ENCODE data around the gene ATG12. TPM values are rescaled to one million over a fixed set of nuclear protein-coding genes. Genes with fewer than 3 reads are reported as not detected.

The ATG12 gene
- total RNA-seq, 1 donor: 80.0 TPM

DNA sequence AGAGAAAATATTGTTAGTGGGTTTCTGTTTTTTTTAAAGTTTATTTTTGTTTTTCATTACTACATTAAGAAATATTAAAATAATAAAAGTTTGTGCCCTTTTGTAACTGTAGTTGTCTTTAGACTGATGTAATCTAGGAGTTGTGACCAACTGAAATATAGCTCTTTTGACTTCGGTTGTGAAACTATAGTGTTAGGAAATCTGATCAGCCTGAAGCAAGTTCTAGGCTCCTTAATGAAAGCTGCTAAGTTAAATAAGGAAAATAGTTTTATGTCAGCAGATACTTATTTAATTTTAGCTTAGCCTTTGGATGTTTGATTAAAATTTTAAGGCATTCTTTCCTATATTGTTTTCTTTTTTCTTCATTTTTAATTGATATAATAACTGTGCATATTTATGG lies 14.6 kb upstream of the ATG12 start:
- H3K9me3 ChIP-seq (ENCODE audit: low read depth, low read length): no peaks in the 10 kb centered on the region
- H2AFZ ChIP-seq (ENCODE audit: low read length): no peak overlapping the region
- H3K4me2 ChIP-seq (ENCODE audit: insufficient read depth, low read length): no peak overlapping the region
- H3K4me1 ChIP-seq (ENCODE audit: insufficient read depth, low read length): peaks cover 20% of the 10 kb centered on the region
- H3K27me3 ChIP-seq (ENCODE audit: insufficient read depth, low read length): no peaks in the 10 kb centered on the region
- no peak overlapping the region for H3K27ac ChIP-seq (ENCODE audit: low read depth, low read length)
- no peaks in the 10 kb centered on the region for H3K36me3 ChIP-seq (ENCODE audit: insufficient read depth, low read length)
- TF ChIP-seq, protein P1, sequence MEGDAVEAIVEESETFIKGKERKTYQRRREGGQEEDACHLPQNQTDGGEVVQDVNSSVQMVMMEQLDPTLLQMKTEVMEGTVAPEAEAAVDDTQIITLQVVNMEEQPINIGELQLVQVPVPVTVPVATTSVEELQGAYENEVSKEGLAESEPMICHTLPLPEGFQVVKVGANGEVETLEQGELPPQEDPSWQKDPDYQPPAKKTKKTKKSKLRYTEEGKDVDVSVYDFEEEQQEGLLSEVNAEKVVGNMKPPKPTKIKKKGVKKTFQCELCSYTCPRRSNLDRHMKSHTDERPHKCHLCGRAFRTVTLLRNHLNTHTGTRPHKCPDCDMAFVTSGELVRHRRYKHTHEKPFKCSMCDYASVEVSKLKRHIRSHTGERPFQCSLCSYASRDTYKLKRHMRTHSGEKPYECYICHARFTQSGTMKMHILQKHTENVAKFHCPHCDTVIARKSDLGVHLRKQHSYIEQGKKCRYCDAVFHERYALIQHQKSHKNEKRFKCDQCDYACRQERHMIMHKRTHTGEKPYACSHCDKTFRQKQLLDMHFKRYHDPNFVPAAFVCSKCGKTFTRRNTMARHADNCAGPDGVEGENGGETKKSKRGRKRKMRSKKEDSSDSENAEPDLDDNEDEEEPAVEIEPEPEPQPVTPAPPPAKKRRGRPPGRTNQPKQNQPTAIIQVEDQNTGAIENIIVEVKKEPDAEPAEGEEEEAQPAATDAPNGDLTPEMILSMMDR (IDR thresholded peaks at IDR 0.05; ENCODE audit: extremely low read depth, low read depth, low read length): no peak
- peaks cover 46% of the 10 kb centered on the region for H4K20me1 ChIP-seq (ENCODE audit: insufficient read depth, low read length)
- no peak for DNase-seq (ENCODE audit: insufficient read length, low spot score, missing footprints)
- H3K4me3 ChIP-seq (ENCODE audit: insufficient read depth, low read length): no peak overlapping the region
- H3K79me2 ChIP-seq (ENCODE audit: insufficient read depth, low read length): peaks cover 93% of the 10 kb centered on the region

DNA sequence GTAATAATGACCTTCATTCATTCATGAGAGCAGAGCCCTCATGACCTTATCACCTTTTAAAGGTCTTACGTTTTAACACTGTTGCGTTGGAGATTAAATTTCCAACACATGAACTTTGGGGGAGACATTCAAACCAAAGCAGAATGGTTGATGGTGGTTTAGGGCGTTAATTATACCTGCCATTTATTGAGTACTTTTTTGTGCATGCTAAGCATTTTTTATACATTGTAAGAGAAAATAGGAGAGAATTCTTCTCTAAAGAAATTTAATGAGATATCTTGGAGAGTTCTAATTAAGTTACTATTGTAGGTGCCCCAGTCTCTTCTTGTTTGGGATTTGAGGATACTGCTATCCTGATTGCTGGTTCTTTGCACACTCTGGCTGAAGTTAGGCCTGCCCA lies 12.8 kb upstream of the ATG12 start:
- Histone ChIP-seq H3K27me3 (ENCODE audit: insufficient read depth, low read length) (no peaks in the 10 kb centered on the region), H3K4me1 (ENCODE audit: insufficient read depth, low read length) (peaks cover 15% of the 10 kb centered on the region), H3K4me2 (ENCODE audit: insufficient read depth, low read length) (no peak overlapping the region), H3K9me3 (ENCODE audit: low read depth, low read length) (no peaks in the 10 kb centered on the region), H4K20me1 (ENCODE audit: insufficient read depth, low read length) (peaks cover 48% of the 10 kb centered on the region), H3K4me3 (ENCODE audit: insufficient read depth, low read length) (no peak overlapping the region), H3K79me2 (ENCODE audit: insufficient read depth, low read length) (peaks cover 93% of the 10 kb centered on the region), H3K36me3 (ENCODE audit: insufficient read depth, low read length) (no peaks in the 10 kb centered on the region), H3K27ac (ENCODE audit: low read depth, low read length) (no peak overlapping the region), H2AFZ (ENCODE audit: low read length) (no peak overlapping the region)
- no peak for DNase-seq (ENCODE audit: insufficient read length, low spot score, missing footprints)
- TF ChIP-seq, protein P1 (IDR thresholded peaks at IDR 0.05; ENCODE audit: extremely low read depth, low read depth, low read length): no peak

DNA sequence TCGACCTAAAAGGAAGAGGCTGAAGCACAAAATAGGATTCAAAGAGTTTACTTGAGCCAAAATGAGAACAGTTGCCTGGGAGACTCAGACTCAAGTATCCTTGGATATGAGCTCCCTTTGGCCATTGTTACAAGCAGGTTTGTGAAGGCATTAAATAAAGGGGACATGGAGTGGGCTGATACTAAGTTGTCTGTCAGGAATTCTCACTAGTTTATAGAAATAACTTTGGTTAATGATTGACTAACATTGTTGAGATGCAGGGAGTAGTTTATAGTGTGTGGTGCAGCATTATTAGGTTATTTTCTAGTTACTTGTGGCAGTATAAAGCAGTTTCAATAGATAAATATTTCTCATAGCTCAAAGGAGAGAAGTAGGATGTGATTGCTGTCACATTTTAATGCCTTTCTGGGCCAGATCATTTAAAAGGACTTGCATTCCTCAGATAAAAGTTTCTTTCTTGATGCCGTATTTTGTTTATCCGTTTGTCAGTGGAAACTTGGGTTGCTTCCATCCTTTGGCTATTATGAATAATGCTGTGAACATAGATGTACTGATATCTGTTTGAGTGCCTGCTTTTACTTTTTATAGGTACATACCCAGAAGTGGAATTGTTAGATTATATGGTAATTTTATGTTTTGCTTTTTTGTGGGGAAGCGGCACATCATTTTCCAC lies 9.5 kb upstream of the ATG12 start:
- Histone ChIP-seq H4K20me1 (ENCODE audit: insufficient read depth, low read length) (peaks cover 32% of the 10 kb centered on the region), H3K36me3 (ENCODE audit: insufficient read depth, low read length) (no peaks in the 10 kb centered on the region), H3K27ac (ENCODE audit: low read depth, low read length) (no peak overlapping the region), H2AFZ (ENCODE audit: low read length) (no peak overlapping the region), H3K4me2 (ENCODE audit: insufficient read depth, low read length) (no peak overlapping the region), H3K9me3 (ENCODE audit: low read depth, low read length) (no peaks in the 10 kb centered on the region), H3K4me1 (ENCODE audit: insufficient read depth, low read length) (no peaks in the 10 kb centered on the region), H3K4me3 (ENCODE audit: insufficient read depth, low read length) (no peak overlapping the region), H3K79me2 (ENCODE audit: insufficient read depth, low read length) (peaks cover 95% of the 10 kb centered on the region), H3K27me3 (ENCODE audit: insufficient read depth, low read length) (no peaks in the 10 kb centered on the region)
- TF ChIP-seq, protein P1 (IDR thresholded peaks at IDR 0.05; ENCODE audit: extremely low read depth, low read depth, low read length): no peak
- no peak for DNase-seq (ENCODE audit: insufficient read length, low spot score, missing footprints)

DNA sequence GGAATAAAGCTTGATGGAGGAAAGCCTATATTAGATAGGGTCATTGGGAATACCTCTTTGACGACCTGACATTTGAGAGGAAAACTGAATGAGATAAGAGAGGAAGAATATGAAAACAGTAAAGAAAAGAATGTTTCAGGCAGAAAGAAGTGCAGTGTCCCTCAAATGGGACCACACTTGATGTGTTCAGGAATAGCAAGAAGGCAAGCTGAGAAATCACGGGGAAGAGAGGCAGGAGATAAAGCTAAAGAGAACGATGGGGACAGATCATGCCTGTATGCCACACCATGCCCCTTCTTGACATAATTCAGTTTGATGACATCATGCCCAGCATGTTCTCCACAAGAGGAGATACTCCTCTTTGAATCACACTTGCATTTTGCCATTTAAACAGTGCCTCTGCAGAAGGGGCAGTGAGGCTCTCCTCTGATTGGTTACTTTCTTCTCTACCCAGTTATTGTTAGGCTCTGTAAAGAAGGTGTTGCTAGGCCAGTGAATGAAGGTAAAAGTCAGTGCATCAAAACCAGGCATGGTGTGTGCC lies 8.0 kb upstream of the ATG12 start:
- Histone ChIP-seq H3K79me2 (ENCODE audit: insufficient read depth, low read length) (peaks cover 96% of the 10 kb centered on the region), H2AFZ (ENCODE audit: low read length) (no peak overlapping the region), H3K27ac (ENCODE audit: low read depth, low read length) (no peak overlapping the region), H3K4me3 (ENCODE audit: insufficient read depth, low read length) (no peak overlapping the region), H3K36me3 (ENCODE audit: insufficient read depth, low read length) (no peaks in the 10 kb centered on the region), H3K27me3 (ENCODE audit: insufficient read depth, low read length) (no peaks in the 10 kb centered on the region), H4K20me1 (ENCODE audit: insufficient read depth, low read length) (peaks cover 34% of the 10 kb centered on the region), H3K4me1 (ENCODE audit: insufficient read depth, low read length) (peaks cover 1% of the 10 kb centered on the region), H3K4me2 (ENCODE audit: insufficient read depth, low read length) (no peak overlapping the region), H3K9me3 (ENCODE audit: low read depth, low read length) (no peaks in the 10 kb centered on the region)
- TF ChIP-seq, protein P1 (IDR thresholded peaks at IDR 0.05; ENCODE audit: extremely low read depth, low read depth, low read length): no peak
- DNase-seq (ENCODE audit: insufficient read length, low spot score, missing footprints): no peak

Data from osteoblast (primary cell).